OCI-LY7 (cell line): ENCODE measurements around the gene NAGS. TPM values are rescaled to one million over a fixed set of nuclear protein-coding genes. Genes with fewer than 3 reads are reported as not detected.

ENCODE experiments used
- BruUV-seq: library from RNA; stranded (reverse); fragments of 400-500 nt; replicated peaks from 2 replicates; lab custom pipeline; 2021; lab: Mats Ljungman, UMichigan
- CTCF ChIA-PET: fragments of 300-600 bp; sonication (Branson Sonifier 250); formaldehyde crosslinking; loops from one replicate; lab custom pipeline; 2022; ENCODE audit warnings: antibody characterized with exemption; ENCODE audit not compliant: unreplicated experiment; lab: Charles Lee
- POLR2A ChIA-PET: fragments of 300-600 bp; sonication (Branson Sonifier 250); formaldehyde crosslinking; loops from one replicate; lab custom pipeline; 2022; ENCODE audit warnings: antibody characterized with exemption; lab: Charles Lee
- DNase-seq: peaks from one replicate; pipeline ENCODE4 v3.0.0-alpha.2; 2015; ENCODE audit warnings: low spot score
- H2AFZ ChIP-seq: fragments of 200-600 bp; sonication (generic), shearing (Covaris generic); 2 replicates; pipeline ENCODE4 v1.6.1; 2014; ENCODE audit warnings: mild to moderate bottlenecking, antibody characterized with exemption, low read length, moderate library complexity
- H3K27ac ChIP-seq: fragments of 200-600 bp; sonication (generic); 2 replicates; pipeline ENCODE4 v1.5.1; 2014; ENCODE audit warnings: mixed run types, low read depth, mild to moderate bottlenecking, moderate library complexity, low read length, inconsistent platforms; ENCODE audit not compliant: poor library complexity, severe bottlenecking
- H3K36me3 ChIP-seq: fragments of 200-600 bp; sonication (generic); 2 replicates; pipeline ENCODE4 v1.6.1; 2014; ENCODE audit warnings: mild to moderate bottlenecking, antibody characterized with exemption, low read length, moderate library complexity, mixed read lengths; ENCODE audit not compliant: insufficient read depth
- H3K4me1 ChIP-seq: fragments of 200-600 bp; sonication (generic); 2 replicates; pipeline ENCODE4 v1.5.1; 2014; ENCODE audit warnings: mild to moderate bottlenecking, low read length; ENCODE audit not compliant: insufficient read depth, poor library complexity, severe bottlenecking
- H3K4me2 ChIP-seq: fragments of 200-600 bp; sonication (generic); 2 replicates; pipeline ENCODE4 v1.6.1; 2014; ENCODE audit warnings: mild to moderate bottlenecking, low read length
- H3K4me3 ChIP-seq: fragments of 200-600 bp; sonication (generic); 2 replicates; pipeline ENCODE4 v1.5.1; 2014; ENCODE audit warnings: mild to moderate bottlenecking, low read depth, low read length; ENCODE audit not compliant: poor library complexity, severe bottlenecking
- H3K79me2 ChIP-seq: fragments of 200-600 bp; sonication (generic); 2 replicates; pipeline ENCODE4 v1.6.1; 2016; ENCODE audit warnings: low read depth, mild to moderate bottlenecking, low read length, moderate library complexity, mixed read lengths; ENCODE audit not compliant: insufficient read depth
- H3K9me2 ChIP-seq: fragments of 200-600 bp; sonication (generic); 2 replicates; pipeline ENCODE4 v1.6.1; 2016; ENCODE audit warnings: mild to moderate bottlenecking, low read length, mixed read lengths; ENCODE audit not compliant: insufficient read depth
- H3K9me3 ChIP-seq: fragments of 200-600 bp; sonication (generic); 2 replicates; pipeline ENCODE4 v1.6.1; 2014; ENCODE audit warnings: mild to moderate bottlenecking, mixed run types, low read length, mixed read lengths
- H4K20me1 ChIP-seq: fragments of 200-600 bp; sonication (generic); 2 replicates; pipeline ENCODE4 v1.6.1; 2014; ENCODE audit warnings: mild to moderate bottlenecking, antibody characterized with exemption, low read length, moderate library complexity, mixed read lengths; ENCODE audit not compliant: insufficient read depth
- CTCF ChIP-seq: fragments of 200-600 bp; sonication (generic); conservative IDR thresholded peaks from 2 replicates; pipeline ENCODE4 v1.5.1; 2014; ENCODE audit warnings: mild to moderate bottlenecking, antibody characterized with exemption, low read length, moderate library complexity, mixed read lengths
- EZH2phosphoT487 ChIP-seq: fragments of 200-600 bp; sonication (generic); IDR thresholded peaks from 2 replicates; pipeline ENCODE4 v1.6.1; 2018; ENCODE audit warnings: low read depth, borderline replicate concordance, mild to moderate bottlenecking, mixed run types, antibody characterized with exemption, low read length, moderate library complexity, mixed read lengths
- intact Hi-C: fragments of 100-400 bp; cut with micrococcal nuclease; formaldehyde crosslinking; loops from one replicate; pipeline ENCODE4 v1.10.0; 2022; ENCODE audit not compliant: unreplicated experiment
- total RNA-seq, 2 experiments: library from RNA; depleted of rRNA in 1 of 2; stranded (reverse); fragments of >200 nt in 1 of 2; shearing (Covaris generic) in 1 of 2; gene quantifications; 2 replicates each; pipeline ENCODE4 v1.2.3, GENCODE V29; 2014 to 2022

Gene NAGS
- total RNA-seq, 2 experiments from 2014 or later = 0.32 to 1.5 TPM

DNA sequence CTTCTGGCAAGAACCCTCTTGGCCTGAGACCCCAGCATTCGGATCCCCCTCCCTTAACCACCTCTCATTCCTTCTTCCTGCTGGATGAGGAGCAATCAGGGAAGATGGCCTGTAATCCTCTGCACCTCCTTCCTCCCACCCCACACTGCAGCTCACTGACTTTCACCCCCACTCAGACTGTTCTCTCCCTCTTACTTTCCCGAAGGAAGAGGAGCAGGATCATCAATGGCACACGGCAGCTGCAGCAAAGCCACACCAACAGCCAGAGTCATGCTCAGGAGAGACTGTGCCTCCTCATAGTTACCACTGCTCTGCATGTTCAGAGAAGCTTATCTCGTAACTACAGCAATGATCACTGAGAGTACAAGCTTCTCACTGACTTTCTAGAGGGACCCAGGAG is 20.4 kb downstream of the NAGS start:
- BruUV-seq = no TSS peak
- POLR2A ChIA-PET = no interaction called here
- Histone ChIP-seq H4K20me1 (no peaks in the 10 kb centered on the region), H3K9me3 (no peaks in the 10 kb centered on the region), H3K36me3 (peaks cover 14% of the 10 kb centered on the region), H3K27ac (no peak overlapping the region), H3K79me2 (no peaks in the 10 kb centered on the region), H3K4me1 (no peaks in the 10 kb centered on the region), H2AFZ (no peak overlapping the region), H3K9me2 (no peaks in the 10 kb centered on the region), H3K4me2 (no peak overlapping the region), H3K4me3 (no peak overlapping the region)
- DNase-seq = no peak
- intact Hi-C loops = no loop called here
- CTCF ChIA-PET = no interaction called here
- TF ChIP-seq EZH2phosphoT487 = no peak
- no peak for TF ChIP-seq CTCF

GRCh38 chr17:44029736-44030135 is 25.3 kb downstream of the NAGS start:
- Histone ChIP-seq H3K9me2 (no peaks in the 10 kb centered on the region), H2AFZ (no peak overlapping the region), H3K4me1 (peaks cover 5% of the 10 kb centered on the region), H3K79me2 (no peaks in the 10 kb centered on the region), H3K4me2 (no peak overlapping the region), H3K9me3 (no peaks in the 10 kb centered on the region), H3K27ac (no peak overlapping the region), H3K36me3 (peaks cover 47% of the 10 kb centered on the region), H4K20me1 (no peaks in the 10 kb centered on the region), H3K4me3 (no peak overlapping the region)
- no peak for TF ChIP-seq CTCF
- TF ChIP-seq EZH2phosphoT487 = no peak
- ChIA-PET CTCF (no interaction called here), POLR2A (no interaction called here)
- intact Hi-C loops = no loop called here
- no TSS peak for BruUV-seq
- no peak for DNase-seq

- ChIA-PET POLR2A (no interaction called here), CTCF (no interaction called here)
- no peak for DNase-seq
- Histone ChIP-seq H3K4me1 (peaks cover 5% of the 10 kb centered on the region), H3K4me2 (no peak overlapping the region), H3K36me3 (peaks cover 47% of the 10 kb centered on the region), H3K27ac (no peak overlapping the region), H3K9me2 (no peaks in the 10 kb centered on the region), H2AFZ (no peak overlapping the region), H3K9me3 (no peaks in the 10 kb centered on the region), H4K20me1 (no peaks in the 10 kb centered on the region), H3K4me3 (no peak overlapping the region), H3K79me2 (no peaks in the 10 kb centered on the region)
- no peak for TF ChIP-seq EZH2phosphoT487
- no peak for TF ChIP-seq CTCF
- no TSS peak for BruUV-seq
- intact Hi-C loops = no loop called here
Measured at GRCh38 chr17:44030482-44030881, 26.1 kb downstream of the NAGS start.
